H1 (cell line): ENCODE results near the gene CCDC192. TPM values are rescaled to one million over a fixed set of nuclear protein-coding genes. Genes with fewer than 3 reads are reported as not detected.

ENCODE experiments used
- GABPA ChIP-seq: IDR thresholded peaks from 2 replicates; pipeline ENCODE4 v1.6.1; 2011; ENCODE audit warnings: mild to moderate bottlenecking, low read length, moderate library complexity, borderline replicate concordance; ENCODE audit not compliant: insufficient read depth
- RAD21 ChIP-seq, 2 experiments: IDR thresholded peaks in 1 of 2; conservative IDR thresholded peaks in 1 of 2; 2 replicates each; pipeline ENCODE4 v1.6.1; 2011; ENCODE audit warnings: low read depth in 2 of 2, low read length in 2 of 2, improper control_type of control experiment in 1 of 2, inconsistent platforms in 1 of 2, mild to moderate bottlenecking in 1 of 2, moderate library complexity in 1 of 2
- polyA plus RNA-seq, 7 experiments: library from polyadenylated mRNA; depleted of rRNA in 3 of 7; stranded (reverse) in 5 of 7; unstranded in 2 of 7; fragments of >200 nt in 5 of 7; fragments of 200-250 nt in 2 of 7; gene quantifications; 1 replicate in 5 of 7; 2 replicates in 1 of 7; 4 replicates in 1 of 7; pipeline versions ENCODE4 v1.2.1 to v1.2.3, GENCODE V29; 2011 to 2013; ENCODE audit warnings: missing spikeins in 2 of 7, mixed read lengths in 2 of 7
- total RNA-seq: library from RNA; stranded (reverse); fragmentation: NEBNext Ultra II Directional; extraction: Animal tissue kit (Norgen Biotek cat#: 25700); gene quantifications from 2 replicates; pipeline ENCODE4 v1.2.1, GENCODE V29; 2021

CCDC192 gene
- total and polyA plus RNA-seq, 2 of the 8 experiments (the other 6 are each of a cell fraction or from before 2014, with no cell fraction given) = 0.61 TPM; not detected in 1

GRCh38 chr5:127664093-127664492 is 39.1 kb upstream of the CCDC192 start (continued):
- no peak for TF ChIP-seq GABPA
- TF ChIP-seq RAD21 (IDR thresholded peaks at IDR 0.05 in 1 of 2, conservative IDR thresholded peaks at IDR 0.05 in 1 of 2; ENCODE audit: low read depth in 2 of 2, low read length in 2 of 2) = no peak
